Neural progenitor cell (in vitro differentiated cells): ENCODE data around the gene RBM19.

Experiments used
- EZH2 ChIP-seq: fragments of 200-600 bp; sonication (generic); IDR thresholded peaks from 2 replicates; pipeline ENCODE4 v1.6.1; 2017; ENCODE audit warnings: antibody characterized with exemption, mild to moderate bottlenecking, moderate library complexity
- TF ChIP-seq, protein P1 (sequence below): fragments of 200-600 bp; sonication (generic); IDR thresholded peaks from 2 replicates; pipeline ENCODE4 v1.5.1; 2017; ENCODE audit warnings: antibody characterized with exemption, mild to moderate bottlenecking

DNA sequence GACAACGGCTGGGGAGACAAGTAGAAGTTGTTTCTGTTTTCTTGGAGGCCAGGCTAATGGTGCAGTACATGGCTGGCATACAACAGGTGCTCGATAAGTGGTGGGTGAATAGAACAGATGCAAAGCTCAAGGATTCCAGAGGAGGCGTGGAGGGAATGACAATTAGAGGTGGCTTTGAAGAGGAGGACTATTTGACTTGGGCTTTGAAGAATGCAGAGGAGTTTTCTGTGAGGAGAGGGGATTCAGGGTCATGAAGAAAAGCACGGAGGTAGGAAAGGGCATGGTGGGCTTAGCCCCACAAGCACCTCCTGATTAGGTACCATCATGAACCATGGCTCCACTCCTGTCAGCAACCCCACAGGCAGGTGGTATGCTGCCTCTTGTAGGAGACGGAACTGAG, 142.3 kb downstream of the RBM19 start:
- TF ChIP-seq, protein P1, sequence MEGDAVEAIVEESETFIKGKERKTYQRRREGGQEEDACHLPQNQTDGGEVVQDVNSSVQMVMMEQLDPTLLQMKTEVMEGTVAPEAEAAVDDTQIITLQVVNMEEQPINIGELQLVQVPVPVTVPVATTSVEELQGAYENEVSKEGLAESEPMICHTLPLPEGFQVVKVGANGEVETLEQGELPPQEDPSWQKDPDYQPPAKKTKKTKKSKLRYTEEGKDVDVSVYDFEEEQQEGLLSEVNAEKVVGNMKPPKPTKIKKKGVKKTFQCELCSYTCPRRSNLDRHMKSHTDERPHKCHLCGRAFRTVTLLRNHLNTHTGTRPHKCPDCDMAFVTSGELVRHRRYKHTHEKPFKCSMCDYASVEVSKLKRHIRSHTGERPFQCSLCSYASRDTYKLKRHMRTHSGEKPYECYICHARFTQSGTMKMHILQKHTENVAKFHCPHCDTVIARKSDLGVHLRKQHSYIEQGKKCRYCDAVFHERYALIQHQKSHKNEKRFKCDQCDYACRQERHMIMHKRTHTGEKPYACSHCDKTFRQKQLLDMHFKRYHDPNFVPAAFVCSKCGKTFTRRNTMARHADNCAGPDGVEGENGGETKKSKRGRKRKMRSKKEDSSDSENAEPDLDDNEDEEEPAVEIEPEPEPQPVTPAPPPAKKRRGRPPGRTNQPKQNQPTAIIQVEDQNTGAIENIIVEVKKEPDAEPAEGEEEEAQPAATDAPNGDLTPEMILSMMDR = no peak
- no peak for TF ChIP-seq EZH2
